SK-N-SH (cell line): Measurements from ENCODE around the gene NRP2. TPM values are rescaled to one million over a fixed set of nuclear protein-coding genes. Genes with fewer than 3 reads are reported as not detected.
A peak's percentile ranks its signal among the peaks of the same experiment; 100 is the strongest.

Source experiments
- CTCF ChIA-PET: fragments of 300-600, 350-600 bp; formaldehyde crosslinking; extraction: SDS; loops from one replicate; lab custom pipeline; 2021; lab: Yijun Ruan, JAX
- POLR2A ChIA-PET: fragments of 350-600 bp; sonication (Branson Sonifier 250); formaldehyde crosslinking; extraction: SDS; loops from one replicate; lab custom pipeline; 2020; ENCODE audit warnings: antibody characterized with exemption, inconsistent platforms; lab: Yijun Ruan, JAX
- DNase-seq: peaks from one replicate; pipeline ENCODE4 v3.0.0; 2012
- H2AFZ ChIP-seq: fragments of 200-600 bp; sonication (generic); 2 replicates; pipeline ENCODE4 v1.8.1; 2016; ENCODE audit warnings: antibody characterized with exemption, mild to moderate bottlenecking, low read depth
- H3F3A ChIP-seq: fragments of 200-600 bp; sonication (generic); replicated peaks from 2 replicates; pipeline ENCODE3; 2016; ENCODE audit warnings: antibody characterized with exemption, mild to moderate bottlenecking; ENCODE audit not compliant: insufficient read depth
- H3K27ac ChIP-seq, 2 experiments: fragments of 200-500 bp in 1 of 2; fragments of 200-600 bp in 1 of 2; sonication (Bioruptor generic) in 1 of 2; sonication (generic), shearing (Covaris generic) in 1 of 2; 2 replicates each; pipeline versions ENCODE4 v1.5.1 to v1.6.1; 2014 to 2016; ENCODE audit warnings: low read depth in 2 of 2, inconsistent platforms in 1 of 2, low read length in 1 of 2, mild to moderate bottlenecking in 1 of 2, mixed read lengths in 1 of 2
- H3K27me3 ChIP-seq: fragments of 200-600 bp; sonication (generic), shearing (Covaris generic); 2 replicates; pipeline ENCODE4 v1.6.1; 2016; ENCODE audit warnings: mixed run types; ENCODE audit not compliant: insufficient read depth
- H3K36me3 ChIP-seq, 2 experiments: fragments of 200-500 bp in 1 of 2; fragments of 200-600 bp in 1 of 2; sonication (Bioruptor generic) in 1 of 2; sonication (generic) in 1 of 2; replicated peaks in 1 of 2; 2 replicates each; pipeline versions ENCODE3 to v1.5.1; 2014 to 2016; ENCODE audit warnings: low read length in 1 of 2, mild to moderate bottlenecking in 1 of 2; ENCODE audit not compliant: insufficient read depth in 2 of 2, control insufficient read depth in 1 of 2
- H3K4me1 ChIP-seq, 2 experiments: fragments of 200-500 bp in 1 of 2; fragments of 200-600 bp in 1 of 2; sonication (Bioruptor generic) in 1 of 2; sonication (generic), shearing (Covaris generic) in 1 of 2; 2 replicates each; pipeline versions ENCODE4 v1.5.1 to v1.6.1; 2014 to 2016; ENCODE audit warnings: low read depth in 1 of 2, low read length in 1 of 2, mixed run types in 1 of 2; ENCODE audit not compliant: insufficient read depth in 2 of 2, control insufficient read depth in 1 of 2
- H3K4me2 ChIP-seq: fragments of 200-600 bp; sonication (generic), shearing (Covaris generic); 2 replicates; pipeline ENCODE4 v1.6.1; 2017; ENCODE audit warnings: mixed run types
- H3K4me3 ChIP-seq, 2 experiments: fragments of 200-500 bp in 1 of 2; fragments of 200-600 bp in 1 of 2; sonication (Bioruptor generic) in 1 of 2; sonication (generic), shearing (Covaris generic) in 1 of 2; 2 replicates each; pipeline versions ENCODE4 v1.5.1 to v1.8.1; 2014 to 2016; ENCODE audit warnings: low read depth in 2 of 2, inconsistent platforms in 1 of 2, low read length in 1 of 2, mild to moderate bottlenecking in 1 of 2, mixed read lengths in 1 of 2, moderate library complexity in 1 of 2
- H3K79me2 ChIP-seq: fragments of 200-600 bp; sonication (generic); 2 replicates; pipeline ENCODE4 v1.8.1; 2017; ENCODE audit warnings: mild to moderate bottlenecking; ENCODE audit not compliant: insufficient read depth
- H3K9ac ChIP-seq: fragments of 200-600 bp; sonication (generic); 2 replicates; pipeline ENCODE4 v1.6.1; 2017; ENCODE audit warnings: mixed run types
- H3K9me2 ChIP-seq: fragments of 200-600 bp; sonication (generic); 2 replicates; pipeline ENCODE4 v1.6.1; 2017; ENCODE audit warnings: mixed run types
- H3K9me3 ChIP-seq: fragments of 200-600 bp; sonication (generic); 2 replicates; pipeline ENCODE4 v1.6.1; 2017; ENCODE audit warnings: mixed run types, mild to moderate bottlenecking, moderate library complexity
- H4K20me1 ChIP-seq: fragments of 200-600 bp; sonication (generic); 2 replicates; pipeline ENCODE4 v1.6.1; 2017; ENCODE audit warnings: mild to moderate bottlenecking, mixed run types; ENCODE audit not compliant: insufficient read depth
- CHD2 ChIP-seq: fragments of 150-350 bp; IDR thresholded peaks from 2 replicates; pipeline ENCODE4 v1.6.1; 2018; ENCODE audit warnings: low read length; ENCODE audit not compliant: partially characterized antibody
- EP300 ChIP-seq, 2 experiments: IDR thresholded peaks; 2 replicates each; pipeline versions ENCODE4 v1.4.0 to v1.6.1; 2012; ENCODE audit warnings: borderline replicate concordance in 1 of 2, low read depth in 1 of 2, low read length in 1 of 2
- FOXJ3 ChIP-seq: sonication (generic); formaldehyde crosslinking; IDR thresholded peaks from 2 replicates; pipeline ENCODE4 v1.5.1; 2020; ENCODE audit warnings: mild to moderate bottlenecking, missing genetic modification reagents
- FOXM1 ChIP-seq: IDR thresholded peaks from 2 replicates; pipeline ENCODE4 v1.4.0; 2012; ENCODE audit warnings: low read depth, mild to moderate bottlenecking
- JUND ChIP-seq: IDR thresholded peaks from 2 replicates; pipeline ENCODE4 v1.4.0; 2012
- MEF2A ChIP-seq: IDR thresholded peaks from 2 replicates; pipeline ENCODE4 v1.4.0; 2012; ENCODE audit warnings: low read depth, borderline replicate concordance
- NFIC ChIP-seq: IDR thresholded peaks from 2 replicates; pipeline ENCODE4 v1.4.0; 2012; ENCODE audit warnings: borderline replicate concordance
- POLR2AphosphoS5 ChIP-seq: IDR thresholded peaks from 2 replicates; pipeline ENCODE4 v1.6.1; 2012; ENCODE audit warnings: low read depth, low read length
- RCOR1 ChIP-seq: fragments of 150-350 bp; IDR thresholded peaks from 2 replicates; pipeline ENCODE4 v1.6.1; 2017; ENCODE audit warnings: antibody characterized with exemption, low read length
- SMC3 ChIP-seq: IDR thresholded peaks from 2 replicates; pipeline ENCODE4 v1.6.1; 2012; ENCODE audit warnings: low read depth, low read length, improper control_type of control experiment
- TAF1 ChIP-seq: IDR thresholded peaks from 2 replicates; pipeline ENCODE4 v1.6.1; 2012; ENCODE audit warnings: low read depth, mild to moderate bottlenecking, low read length, moderate library complexity, borderline replicate concordance
- YY1 ChIP-seq: IDR thresholded peaks from 2 replicates; pipeline ENCODE4 v1.4.0; 2012; ENCODE audit warnings: low read depth, mild to moderate bottlenecking
- WGBS: methylation state at CpG from one replicate; pipeline ENCODE4 v1.1.6; 2017; ENCODE audit warnings: low lambda C conversion rate; 5-methylcytosine and 5-hydroxymethylcytosine counted together
- polyA plus RNA-seq, 3 experiments: library from polyadenylated mRNA; depleted of rRNA; stranded (reverse); fragments of >200 nt; gene quantifications; 2 replicates each; pipeline ENCODE4 v1.2.3, GENCODE V29; 2012
- TF ChIP-seq, protein P1 (sequence below): IDR thresholded peaks from 2 replicates; pipeline ENCODE4 v1.4.0; 2012; ENCODE audit warnings: low read depth, borderline replicate concordance
- TF ChIP-seq, protein P2 (sequence below): fragments of 200-600 bp; sonication (generic); IDR thresholded peaks from 2 replicates; pipeline ENCODE4 v1.6.1; 2017; ENCODE audit warnings: antibody characterized with exemption, mild to moderate bottlenecking, moderate library complexity
- TF ChIP-seq, protein P3 (sequence below): fragments of 150-350 bp; IDR thresholded peaks from 2 replicates; pipeline ENCODE4 v1.6.1; 2017; ENCODE audit warnings: antibody characterized with exemption, low read length, low read depth, borderline replicate concordance
- TF ChIP-seq, protein P4 (sequence below): IDR thresholded peaks from 2 replicates; pipeline ENCODE4 v1.4.0; 2012; ENCODE audit warnings: low read depth, borderline replicate concordance

The NRP2 gene
- polyA plus RNA-seq, 1 of the 3 experiments (the other 2 are of a cell fraction) = 68.8 TPM

DNA sequence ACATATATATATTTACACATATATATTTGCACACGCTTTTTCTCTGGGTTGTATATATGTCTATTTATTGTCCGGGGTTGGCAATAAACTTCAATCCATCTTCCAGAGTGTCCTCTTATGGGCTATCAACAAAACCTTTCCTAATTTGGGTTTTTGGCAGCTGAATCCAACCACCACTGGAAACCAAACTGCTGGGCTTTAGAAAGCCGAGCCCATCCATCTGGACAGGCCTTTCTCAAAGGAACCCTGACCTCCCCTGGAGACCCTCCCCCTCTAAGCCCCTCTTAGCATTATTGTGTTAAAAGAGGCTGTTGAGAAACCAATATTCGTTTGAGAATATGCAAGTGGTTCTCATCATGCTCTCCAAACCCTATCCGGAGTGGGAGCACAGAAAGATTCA is 153.6 kb downstream of the NRP2 start:
- no peak overlapping the region for H3K9ac ChIP-seq
- H3K27me3 ChIP-seq = no peaks in the 10 kb centered on the region
- no peak for TF ChIP-seq FOXJ3
- H3K27ac ChIP-seq = no peak overlapping the region; a peak in 1 of 4 replicates
- no peak for DNase-seq
- H3K79me2 ChIP-seq = no peaks in the 10 kb centered on the region
- H4K20me1 ChIP-seq = no peaks in the 10 kb centered on the region
- 59% methylated on average over 5 of the region's 5 CpGs for WGBS
- no peak overlapping the region for H3K4me2 ChIP-seq
- ChIA-PET CTCF (interaction anchor here (0.9 kb wide), 1 partner anchor 58 kb away, joined by 3 read pairs; no protein-coding TSS in a partner anchor), POLR2A (no interaction called here)
- H3K9me2 ChIP-seq = no peaks in the 10 kb centered on the region; the same call in 1 of the 2 replicates
- H2AFZ ChIP-seq = no peak overlapping the region
- no peak overlapping the region for H3K4me3 ChIP-seq
- H3F3A ChIP-seq = no peaks in the 10 kb centered on the region
- H3K9me3 ChIP-seq = no peaks in the 10 kb centered on the region
- no peaks in the 10 kb centered on the region for H3K36me3 ChIP-seq
- peaks cover 0 to 11% of the 10 kb centered on the region in 2 experiments; a peak in 1 of 4 replicates for H3K4me1 ChIP-seq

DNA sequence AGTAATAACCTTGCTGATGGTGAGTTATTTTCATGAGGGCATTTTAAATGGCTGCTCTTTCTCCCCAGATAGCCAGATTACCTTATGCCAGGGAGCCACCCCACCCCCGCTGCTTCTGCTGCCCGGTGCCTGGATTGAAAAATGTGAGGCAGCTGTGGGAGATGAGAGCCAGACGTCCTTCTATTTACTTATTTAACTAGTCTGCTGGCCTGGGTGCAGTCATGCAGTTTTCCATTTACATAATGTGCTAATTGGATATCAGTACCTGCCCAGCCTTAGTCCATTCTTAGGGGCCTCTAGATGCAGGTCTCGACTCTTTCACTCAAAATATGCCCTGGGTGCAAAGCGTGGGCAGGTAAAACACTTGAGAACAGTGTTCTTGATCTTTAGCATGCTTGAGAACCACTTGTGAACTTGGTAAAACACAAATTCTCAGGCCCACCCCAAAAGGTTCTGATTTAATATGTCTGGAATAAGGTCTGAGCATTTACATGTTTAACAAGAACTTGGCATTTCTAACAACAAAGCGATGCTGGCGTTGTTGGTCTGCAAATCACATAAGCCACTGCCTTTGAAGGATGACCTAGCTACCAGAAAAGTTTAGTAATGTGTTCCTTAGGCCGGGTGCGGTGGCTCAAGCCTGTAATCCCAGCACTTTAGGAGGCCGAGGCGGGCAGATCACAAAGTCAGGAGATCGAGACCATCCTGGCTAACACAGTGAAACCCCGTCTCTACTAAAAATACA is 154.3 kb downstream of the NRP2 start:
- DNase-seq = no peak
- no peaks in the 10 kb centered on the region for H3K9me3 ChIP-seq
- TF ChIP-seq TAF1 = no peak
- TF ChIP-seq CHD2 = peak; percentile 22
- TF ChIP-seq, all 33 proteins: peak for 1
- ChIA-PET POLR2A (no interaction called here), CTCF (no interaction called here)
- WGBS = 65% methylated on average over 13 of the region's 13 CpGs
- Histone ChIP-seq H3K4me2 (no peak overlapping the region), H3K4me3 (no peak overlapping the region), H3K4me1 (peaks cover 0 to 11% of the 10 kb centered on the region in 2 experiments; a peak in 1 of 4 replicates), H3K9ac (no peak overlapping the region), H3K36me3 (no peaks in the 10 kb centered on the region), H2AFZ (no peak overlapping the region), H3F3A (no peaks in the 10 kb centered on the region), H3K27ac (no peak overlapping the region), H4K20me1 (no peaks in the 10 kb centered on the region), H3K9me2 (no peaks in the 10 kb centered on the region; the same call in 1 of the 2 replicates), H3K79me2 (no peaks in the 10 kb centered on the region), H3K27me3 (no peaks in the 10 kb centered on the region)

DNA sequence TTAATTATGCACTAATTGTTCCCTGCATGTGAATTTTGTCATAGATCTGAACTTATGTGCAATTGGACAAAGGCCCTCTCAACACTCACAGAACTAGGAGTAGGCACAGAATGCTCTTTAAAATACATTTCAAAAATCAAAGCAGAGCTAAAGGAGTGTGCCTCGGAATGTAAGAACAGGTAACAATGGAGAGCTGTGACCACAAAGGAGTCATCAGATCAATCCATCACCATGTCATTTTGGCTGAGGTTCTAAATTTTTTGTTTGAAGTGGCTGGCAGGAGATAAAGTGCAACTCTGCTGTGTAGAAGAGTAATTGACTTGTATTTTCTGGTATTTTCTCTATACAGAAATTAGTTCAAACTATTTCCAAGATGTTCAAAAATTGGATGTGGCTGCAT is 155.4 kb downstream of the NRP2 start:
- Histone ChIP-seq H2AFZ (no peak overlapping the region), H3K27ac (no peak overlapping the region), H3K27me3 (no peaks in the 10 kb centered on the region), H3K4me3 (no peak overlapping the region), H3K36me3 (no peaks in the 10 kb centered on the region), H3K4me2 (no peak overlapping the region), H3F3A (no peaks in the 10 kb centered on the region), H3K9me2 (no peaks in the 10 kb centered on the region; the same call in 1 of the 2 replicates), H3K4me1 (peaks cover 0 to 11% of the 10 kb centered on the region in 2 experiments; a peak in 1 of 4 replicates), H3K9me3 (no peaks in the 10 kb centered on the region), H3K9ac (no peak overlapping the region), H3K79me2 (no peaks in the 10 kb centered on the region), H4K20me1 (no peaks in the 10 kb centered on the region)
- DNase-seq = no peak
- ChIA-PET POLR2A (no interaction called here), CTCF (no interaction called here)
- 56% methylated on average over 1 of the region's 1 CpG for WGBS
- no peak for TF ChIP-seq EP300 (IDR thresholded peaks at IDR 0.05; ENCODE audit: borderline replicate concordance in 1 of 2, low read depth in 1 of 2, low read length in 1 of 2)
- TF ChIP-seq TAF1 = no peak
- TF ChIP-seq, protein P1, sequence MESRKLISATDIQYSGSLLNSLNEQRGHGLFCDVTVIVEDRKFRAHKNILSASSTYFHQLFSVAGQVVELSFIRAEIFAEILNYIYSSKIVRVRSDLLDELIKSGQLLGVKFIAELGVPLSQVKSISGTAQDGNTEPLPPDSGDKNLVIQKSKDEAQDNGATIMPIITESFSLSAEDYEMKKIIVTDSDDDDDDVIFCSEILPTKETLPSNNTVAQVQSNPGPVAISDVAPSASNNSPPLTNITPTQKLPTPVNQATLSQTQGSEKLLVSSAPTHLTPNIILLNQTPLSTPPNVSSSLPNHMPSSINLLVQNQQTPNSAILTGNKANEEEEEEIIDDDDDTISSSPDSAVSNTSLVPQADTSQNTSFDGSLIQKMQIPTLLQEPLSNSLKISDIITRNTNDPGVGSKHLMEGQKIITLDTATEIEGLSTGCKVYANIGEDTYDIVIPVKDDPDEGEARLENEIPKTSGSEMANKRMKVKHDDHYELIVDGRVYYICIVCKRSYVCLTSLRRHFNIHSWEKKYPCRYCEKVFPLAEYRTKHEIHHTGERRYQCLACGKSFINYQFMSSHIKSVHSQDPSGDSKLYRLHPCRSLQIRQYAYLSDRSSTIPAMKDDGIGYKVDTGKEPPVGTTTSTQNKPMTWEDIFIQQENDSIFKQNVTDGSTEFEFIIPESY = no peak
- no peak for TF ChIP-seq FOXM1
- TF ChIP-seq, protein P2, sequence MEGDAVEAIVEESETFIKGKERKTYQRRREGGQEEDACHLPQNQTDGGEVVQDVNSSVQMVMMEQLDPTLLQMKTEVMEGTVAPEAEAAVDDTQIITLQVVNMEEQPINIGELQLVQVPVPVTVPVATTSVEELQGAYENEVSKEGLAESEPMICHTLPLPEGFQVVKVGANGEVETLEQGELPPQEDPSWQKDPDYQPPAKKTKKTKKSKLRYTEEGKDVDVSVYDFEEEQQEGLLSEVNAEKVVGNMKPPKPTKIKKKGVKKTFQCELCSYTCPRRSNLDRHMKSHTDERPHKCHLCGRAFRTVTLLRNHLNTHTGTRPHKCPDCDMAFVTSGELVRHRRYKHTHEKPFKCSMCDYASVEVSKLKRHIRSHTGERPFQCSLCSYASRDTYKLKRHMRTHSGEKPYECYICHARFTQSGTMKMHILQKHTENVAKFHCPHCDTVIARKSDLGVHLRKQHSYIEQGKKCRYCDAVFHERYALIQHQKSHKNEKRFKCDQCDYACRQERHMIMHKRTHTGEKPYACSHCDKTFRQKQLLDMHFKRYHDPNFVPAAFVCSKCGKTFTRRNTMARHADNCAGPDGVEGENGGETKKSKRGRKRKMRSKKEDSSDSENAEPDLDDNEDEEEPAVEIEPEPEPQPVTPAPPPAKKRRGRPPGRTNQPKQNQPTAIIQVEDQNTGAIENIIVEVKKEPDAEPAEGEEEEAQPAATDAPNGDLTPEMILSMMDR = no peak
- no peak for TF ChIP-seq FOXJ3
- no peak for TF ChIP-seq SMC3
- no peak for TF ChIP-seq POLR2AphosphoS5
- TF ChIP-seq, protein P3, sequence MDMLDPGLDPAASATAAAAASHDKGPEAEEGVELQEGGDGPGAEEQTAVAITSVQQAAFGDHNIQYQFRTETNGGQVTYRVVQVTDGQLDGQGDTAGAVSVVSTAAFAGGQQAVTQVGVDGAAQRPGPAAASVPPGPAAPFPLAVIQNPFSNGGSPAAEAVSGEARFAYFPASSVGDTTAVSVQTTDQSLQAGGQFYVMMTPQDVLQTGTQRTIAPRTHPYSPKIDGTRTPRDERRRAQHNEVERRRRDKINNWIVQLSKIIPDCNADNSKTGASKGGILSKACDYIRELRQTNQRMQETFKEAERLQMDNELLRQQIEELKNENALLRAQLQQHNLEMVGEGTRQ = no peak
- TF ChIP-seq, protein P4, sequence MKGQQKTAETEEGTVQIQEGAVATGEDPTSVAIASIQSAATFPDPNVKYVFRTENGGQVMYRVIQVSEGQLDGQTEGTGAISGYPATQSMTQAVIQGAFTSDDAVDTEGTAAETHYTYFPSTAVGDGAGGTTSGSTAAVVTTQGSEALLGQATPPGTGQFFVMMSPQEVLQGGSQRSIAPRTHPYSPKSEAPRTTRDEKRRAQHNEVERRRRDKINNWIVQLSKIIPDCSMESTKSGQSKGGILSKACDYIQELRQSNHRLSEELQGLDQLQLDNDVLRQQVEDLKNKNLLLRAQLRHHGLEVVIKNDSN = no peak
- no peak for TF ChIP-seq JUND
- TF ChIP-seq YY1 = no peak
- TF ChIP-seq NFIC = no peak
- no peak for TF ChIP-seq RCOR1
- no peak for TF ChIP-seq MEF2A
